ENCODE data around the gene FOXA1.

The FOXA1 gene

DNA sequence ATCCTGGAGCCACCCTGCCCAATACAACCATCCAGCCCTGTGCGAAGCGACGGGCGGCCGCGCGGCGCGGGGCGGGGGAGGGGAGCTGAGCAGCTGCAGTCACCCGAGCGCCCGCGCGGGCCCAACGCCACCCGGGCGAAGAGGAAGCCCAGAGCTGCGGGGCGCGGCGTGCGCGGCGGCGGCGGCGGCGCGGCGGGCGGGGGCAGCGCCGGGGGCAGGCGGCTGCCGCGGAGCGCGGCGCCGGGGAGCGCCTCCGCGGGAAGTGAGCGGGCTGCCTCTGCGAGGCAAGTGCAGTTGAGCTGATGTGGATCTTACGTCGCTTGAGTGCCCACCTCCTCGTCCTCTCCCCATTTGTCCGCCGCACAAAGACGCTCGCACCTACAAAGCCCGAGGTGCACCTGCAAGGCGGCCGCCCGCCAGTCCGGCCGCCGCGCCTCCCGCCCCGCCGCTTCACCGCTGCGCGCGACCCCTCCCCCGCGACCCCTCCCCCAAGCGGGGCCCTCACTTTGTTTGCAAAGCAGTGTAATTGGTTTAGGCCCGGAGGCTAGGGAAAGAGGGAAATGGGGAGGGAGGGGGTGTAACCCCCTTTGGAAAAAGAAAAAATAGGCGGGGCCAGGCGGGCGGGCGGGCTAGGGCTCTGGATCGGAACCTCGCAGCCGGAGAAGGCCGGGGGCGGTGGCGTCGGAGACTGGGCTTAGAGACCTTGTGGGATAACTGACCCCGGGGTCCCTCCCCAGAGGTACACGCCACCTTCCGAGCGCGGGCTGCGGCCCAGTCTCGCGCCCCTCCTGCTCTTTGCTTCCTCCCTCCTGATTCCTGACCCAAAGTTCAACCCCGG is at the start of gene FOXA1, which contains the start of gene TTC6:
TSS of gene FOXA1 (minus strand) at position 279 of the 838 bp plus-strand sequence. CDS start at position 2, 277 bp downstream.
TSS of gene TTC6 (plus strand) at position 659 of the 838 bp plus-strand sequence. CDS start 26,436 bp downstream, outside the sequence.
- peak; percentile 49 for DNase-seq

DNA sequence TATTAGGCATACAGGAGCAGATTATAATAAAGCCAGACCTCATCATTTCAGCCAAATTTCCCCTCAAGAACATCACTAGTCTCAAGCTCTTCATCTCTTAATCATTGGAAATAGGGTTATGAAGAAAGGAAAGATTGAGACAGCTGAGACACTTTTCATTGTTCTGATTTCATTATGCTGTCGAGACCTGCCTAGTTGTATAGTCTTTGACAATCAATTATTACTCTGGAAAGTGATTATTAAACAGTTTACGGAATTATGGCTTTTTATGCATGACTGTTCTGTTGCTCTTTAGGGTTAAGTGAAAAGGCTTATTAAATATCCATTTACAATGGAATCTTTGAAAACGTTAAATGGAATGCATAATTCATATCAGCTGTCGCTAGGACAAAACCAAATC is 48.7 kb upstream of the FOXA1 start:
- DNase-seq: no peak

- DNase-seq: no peak
These were observed 47.1 kb upstream of the FOXA1 start for GRCh38 chr14:37642125-37642524.

DNA sequence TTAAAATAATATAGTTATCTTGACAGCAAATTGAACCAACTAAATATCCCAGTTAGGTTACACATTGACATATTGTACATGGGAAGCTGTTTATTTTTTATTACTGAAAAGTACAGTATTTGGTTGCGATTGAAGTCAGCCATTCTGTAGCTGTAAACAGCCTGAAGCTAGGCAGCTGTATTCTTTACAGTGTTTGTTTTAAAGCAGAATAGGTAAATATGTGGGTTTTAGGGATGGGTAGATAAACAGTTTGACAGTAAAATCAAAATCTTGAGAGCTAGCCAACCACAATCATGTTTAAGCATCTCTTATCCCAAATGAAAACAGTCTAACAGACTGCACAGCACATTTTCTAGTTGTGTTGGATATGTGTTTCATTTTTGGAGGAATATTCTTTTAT is 46.1 kb upstream of the FOXA1 start:
- DNase-seq: no peak

GRCh38 chr14:37638599-37638998 is 43.5 kb upstream of the FOXA1 start:
- no peak for DNase-seq

GRCh38 chr14:37637341-37637740 is 42.3 kb upstream of the FOXA1 start:
- no peak for DNase-seq

DNA sequence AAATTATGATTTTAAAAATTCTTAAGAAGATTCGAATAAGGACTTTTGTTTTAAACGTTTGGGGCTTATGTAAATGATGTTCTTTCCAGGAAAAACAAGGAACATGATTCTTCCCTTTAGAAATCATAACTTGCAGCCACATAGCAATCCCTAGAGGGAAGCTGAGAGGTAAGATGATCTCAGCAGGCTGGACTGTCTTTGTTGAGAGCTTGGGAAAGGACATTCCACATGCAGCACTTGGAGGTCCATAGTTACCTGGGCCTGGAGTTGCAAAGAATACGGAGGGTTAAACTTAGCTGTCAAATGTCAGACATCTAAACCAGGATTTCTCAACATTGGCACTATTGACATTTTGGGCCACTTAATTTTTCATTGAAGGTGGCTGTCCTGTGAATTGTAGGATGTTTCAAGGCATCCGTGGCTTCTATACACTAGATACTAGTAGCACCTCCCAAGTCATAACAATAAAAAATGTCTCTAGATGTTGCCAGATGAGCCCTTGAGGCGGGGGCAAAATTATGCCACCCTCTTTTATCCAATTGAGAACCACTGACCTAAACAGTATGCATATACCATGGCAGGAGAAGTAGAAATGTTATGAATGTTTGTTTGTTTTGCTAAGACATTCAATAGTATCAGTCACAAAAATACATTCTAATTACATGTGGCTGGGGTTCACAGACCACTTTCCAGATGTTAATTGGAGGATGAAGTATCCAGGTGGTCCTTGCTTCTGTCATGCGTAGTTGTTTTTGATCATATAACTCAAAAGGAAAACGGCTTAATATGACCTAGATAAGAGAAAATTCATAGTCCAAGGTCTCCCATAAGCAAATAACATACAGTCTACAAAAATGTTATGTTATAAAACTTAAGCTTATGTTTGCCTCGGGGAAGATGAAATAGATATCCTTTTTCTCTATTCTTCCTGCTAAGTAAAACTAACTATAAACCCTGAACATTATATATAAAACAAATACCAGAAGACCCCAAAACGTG is 30.8 kb upstream of the FOXA1 start:
- no peak for DNase-seq

- no peak for DNase-seq
These were observed 28.9 kb upstream of the FOXA1 start for GRCh38 chr14:37623971-37624370.

DNA sequence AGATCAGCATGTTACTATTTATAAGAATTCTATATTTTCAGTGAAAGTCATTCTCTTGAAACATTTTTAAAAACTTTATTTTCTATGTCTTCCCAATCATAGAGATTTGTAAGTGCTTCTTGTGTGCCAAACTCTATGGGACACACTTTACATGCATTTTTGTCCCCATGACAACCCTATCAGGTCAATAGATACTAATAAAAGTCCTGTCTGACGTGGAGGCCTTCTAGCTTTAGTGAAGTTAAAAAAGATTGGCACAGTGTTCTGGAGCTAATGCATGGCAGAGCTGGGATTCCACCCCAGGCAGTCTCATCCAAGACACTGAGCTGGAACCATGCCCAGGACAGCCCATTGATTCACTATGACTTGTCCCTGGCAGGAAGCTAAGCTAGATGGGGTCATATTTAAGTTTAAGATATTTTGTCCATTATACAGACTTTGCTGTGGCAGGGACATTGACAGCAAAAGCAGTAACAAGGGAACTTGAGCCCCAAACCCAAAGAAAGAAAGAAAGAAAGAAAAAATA is 28.4 kb upstream of the FOXA1 start:
- peak; percentile 88 for DNase-seq

- DNase-seq: peak; percentile 31
These were observed 27.3 kb upstream of the FOXA1 start for GRCh38 chr14:37622231-37622923.

- no peak for DNase-seq
These were observed 25.8 kb upstream of the FOXA1 start for GRCh38 chr14:37620856-37621255.

DNA sequence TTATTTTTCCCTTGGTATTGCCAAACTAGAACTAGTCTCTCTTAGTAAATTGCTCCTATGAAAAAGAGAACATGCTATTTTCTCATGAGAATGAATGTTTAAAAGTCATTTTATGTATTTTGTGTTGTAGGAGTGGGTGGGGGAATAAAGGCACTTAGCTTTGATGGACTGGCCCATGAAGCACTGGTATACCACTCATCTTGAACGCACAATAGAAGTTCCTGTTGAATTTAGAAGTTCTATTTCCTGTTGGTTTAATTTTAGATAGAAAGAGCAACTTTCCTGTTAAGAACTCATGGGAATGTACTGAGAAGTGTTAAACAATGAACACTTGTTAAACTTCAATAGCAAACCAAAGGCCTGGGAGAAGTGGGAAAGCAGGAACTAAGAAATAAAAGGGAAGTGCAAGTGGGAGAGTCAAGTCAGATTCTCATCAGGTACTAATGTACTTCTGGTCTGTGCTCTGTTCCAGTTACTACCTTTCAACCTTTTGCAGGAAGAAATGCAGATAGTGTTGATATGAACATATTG is 23.5 kb upstream of the FOXA1 start:
- no peak for DNase-seq

GRCh38 chr14:37617864-37618365 is 22.9 kb upstream of the FOXA1 start:
- DNase-seq: no peak

- no peak for DNase-seq
These were observed 21.8 kb upstream of the FOXA1 start for GRCh38 chr14:37616853-37617252.

GRCh38 chr14:37615582-37616289 is 20.7 kb upstream of the FOXA1 start:
- no peak for DNase-seq

GRCh38 chr14:37610945-37611523 is 16.0 kb upstream of the FOXA1 start:
- no peak for DNase-seq

- no peak for DNase-seq
These were observed 13.6 kb upstream of the FOXA1 start for GRCh38 chr14:37608649-37609048.

- DNase-seq: no peak
These were observed 11.6 kb upstream of the FOXA1 start for GRCh38 chr14:37606678-37607077.

GRCh38 chr14:37603688-37604251 is 8.7 kb upstream of the FOXA1 start:
- DNase-seq: no peak

- DNase-seq: no peak
These were observed 7.8 kb upstream of the FOXA1 start for GRCh38 chr14:37602605-37603453.
